Vagina (tissue), 2 donors: ENCODE data around the gene EPHB6.

Experiments used
- POLR2A ChIP-seq, 2 donors: fragments of 450-650 bp; IDR thresholded peaks; one replicate each; pipeline ENCODE4 v1.6.1; 2017; ENCODE audit warnings: antibody characterized with exemption in 2 of 2, mild to moderate bottlenecking in 2 of 2, moderate library complexity in 2 of 2
- POLR2AphosphoS5 ChIP-seq, 2 donors: sonication (generic); formaldehyde crosslinking; IDR thresholded peaks; one replicate each; pipeline ENCODE4 v1.9.0; 2017; ENCODE audit warnings: antibody characterized with exemption in 2 of 2, mild to moderate bottlenecking in 2 of 2, low read depth in 1 of 2; ENCODE audit not compliant: insufficient read depth in 1 of 2
- TF ChIP-seq, protein P1 (sequence below), 3 experiments: fragments of 450-650 bp in 2 of 3; fragments of 200-600 bp in 1 of 3; sonication (generic) in 1 of 3; IDR thresholded peaks; one replicate each; pipeline ENCODE4 v1.5.1; 2017 to 2019; ENCODE audit warnings: antibody characterized with exemption in 3 of 3, mild to moderate bottlenecking in 2 of 3, moderate library complexity in 2 of 3

GRCh38 chr7:142855756-142856564, 1.1 kb downstream of the EPHB6 start:
- TF ChIP-seq POLR2A (IDR thresholded peaks at IDR 0.05) (no peak), POLR2AphosphoS5 (IDR thresholded peaks at IDR 0.05; ENCODE audit: insufficient read depth in 1 of 2, low read depth in 1 of 2) (peak; percentile 13 to 68)
- TF ChIP-seq, protein P1, sequence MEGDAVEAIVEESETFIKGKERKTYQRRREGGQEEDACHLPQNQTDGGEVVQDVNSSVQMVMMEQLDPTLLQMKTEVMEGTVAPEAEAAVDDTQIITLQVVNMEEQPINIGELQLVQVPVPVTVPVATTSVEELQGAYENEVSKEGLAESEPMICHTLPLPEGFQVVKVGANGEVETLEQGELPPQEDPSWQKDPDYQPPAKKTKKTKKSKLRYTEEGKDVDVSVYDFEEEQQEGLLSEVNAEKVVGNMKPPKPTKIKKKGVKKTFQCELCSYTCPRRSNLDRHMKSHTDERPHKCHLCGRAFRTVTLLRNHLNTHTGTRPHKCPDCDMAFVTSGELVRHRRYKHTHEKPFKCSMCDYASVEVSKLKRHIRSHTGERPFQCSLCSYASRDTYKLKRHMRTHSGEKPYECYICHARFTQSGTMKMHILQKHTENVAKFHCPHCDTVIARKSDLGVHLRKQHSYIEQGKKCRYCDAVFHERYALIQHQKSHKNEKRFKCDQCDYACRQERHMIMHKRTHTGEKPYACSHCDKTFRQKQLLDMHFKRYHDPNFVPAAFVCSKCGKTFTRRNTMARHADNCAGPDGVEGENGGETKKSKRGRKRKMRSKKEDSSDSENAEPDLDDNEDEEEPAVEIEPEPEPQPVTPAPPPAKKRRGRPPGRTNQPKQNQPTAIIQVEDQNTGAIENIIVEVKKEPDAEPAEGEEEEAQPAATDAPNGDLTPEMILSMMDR (IDR thresholded peaks at IDR 0.05): no peak
